Measurements from ENCODE around the gene ADGRG7.

ADGRG7 gene

GRCh38 chr3:100702980-100703345 lies 93.6 kb downstream of the ADGRG7 start:
- no peak for DNase-seq

GRCh38 chr3:100703865-100704264 lies 94.5 kb downstream of the ADGRG7 start:
- DNase-seq, result no peak

- no peak for DNase-seq
Observed at GRCh38 chr3:100706365-100706764, 97.0 kb downstream of the ADGRG7 start.

- no peak for DNase-seq
Observed at GRCh38 chr3:100708644-100708988, 99.2 kb downstream of the ADGRG7 start.

- peak; percentile 97 for DNase-seq
Observed at GRCh38 chr3:100708989-100709841, 99.8 kb downstream of the ADGRG7 start, which contains the start of gene TFG. TSS of gene TFG (plus strand) at chr3:100709494. CDS start at chr3:100713686, 4,192 bp downstream.

- peak; percentile 34 for DNase-seq
Observed at GRCh38 chr3:100709842-100710260, 100.5 kb downstream of the ADGRG7 start.

- peak; percentile 32 for DNase-seq
Observed at GRCh38 chr3:100710261-100710968, 101.0 kb downstream of the ADGRG7 start.

- no peak for DNase-seq
Observed at GRCh38 chr3:100715176-100715575, 105.8 kb downstream of the ADGRG7 start.

GRCh38 chr3:100717063-100717462 lies 107.7 kb downstream of the ADGRG7 start:
- no peak for DNase-seq

GRCh38 chr3:100717637-100718487 lies 108.5 kb downstream of the ADGRG7 start:
- DNase-seq, result no peak

- no peak for DNase-seq
Observed at GRCh38 chr3:100719136-100719535, 109.7 kb downstream of the ADGRG7 start.

- DNase-seq, result no peak
Observed at GRCh38 chr3:100720426-100720825, 111.0 kb downstream of the ADGRG7 start.

- no peak for DNase-seq
Observed at GRCh38 chr3:100725935-100726513, 116.6 kb downstream of the ADGRG7 start.

- no peak for DNase-seq
Observed at GRCh38 chr3:100726706-100727105, 117.3 kb downstream of the ADGRG7 start.

- no peak for DNase-seq
Observed at GRCh38 chr3:100730524-100730923, 121.1 kb downstream of the ADGRG7 start.

- DNase-seq, result no peak
Observed at GRCh38 chr3:100732435-100732834, 123.0 kb downstream of the ADGRG7 start.

- DNase-seq, result no peak
Observed at GRCh38 chr3:100737334-100737733, 127.9 kb downstream of the ADGRG7 start.

- DNase-seq, result no peak
Observed at GRCh38 chr3:100740207-100740606, 130.8 kb downstream of the ADGRG7 start.

GRCh38 chr3:100743535-100743934 lies 134.1 kb downstream of the ADGRG7 start:
- DNase-seq, result no peak

GRCh38 chr3:100744671-100745070 lies 135.3 kb downstream of the ADGRG7 start:
- no peak for DNase-seq
